Gastrocnemius medialis (tissue), 4 donors: Measurements from ENCODE around the gene NAV2.

Experiments
- CTCF ChIP-seq, 5 experiments: fragments of 450-650 bp in 3 of 5; fragments of 200-600 bp in 2 of 5; sonication (generic) in 2 of 5; IDR thresholded peaks in 4 of 5; conservative IDR thresholded peaks in 1 of 5; 1 replicate in 4 of 5; 2 replicates in 1 of 5; pipeline ENCODE4 v1.5.1; 2016 to 2019; ENCODE audit warnings: antibody characterized with exemption in 5 of 5, mild to moderate bottlenecking in 3 of 5, moderate library complexity in 3 of 5
- POLR2A ChIP-seq, 2 donors: fragments of 450-650 bp; IDR thresholded peaks; one replicate each; pipeline ENCODE4 v1.6.1; 2017; ENCODE audit warnings: antibody characterized with exemption in 2 of 2, mild to moderate bottlenecking in 2 of 2, moderate library complexity in 2 of 2

GRCh38 chr11:20032127-20032526 lies 319.5 kb downstream of the NAV2 start:
- TF ChIP-seq CTCF (IDR thresholded peaks at IDR 0.05 in 4 of 5, conservative IDR thresholded peaks at IDR 0.05 in 1 of 5) (no peak), POLR2A (IDR thresholded peaks at IDR 0.05) (no peak)
